Left hindlimb (tissue), 1 donor: ENCODE data around the gene C1orf159.

Experiments
- DNase-seq: peaks from one replicate; pipeline ENCODE4 v3.0.0-alpha.2; 2018

The C1orf159 gene

DNA sequence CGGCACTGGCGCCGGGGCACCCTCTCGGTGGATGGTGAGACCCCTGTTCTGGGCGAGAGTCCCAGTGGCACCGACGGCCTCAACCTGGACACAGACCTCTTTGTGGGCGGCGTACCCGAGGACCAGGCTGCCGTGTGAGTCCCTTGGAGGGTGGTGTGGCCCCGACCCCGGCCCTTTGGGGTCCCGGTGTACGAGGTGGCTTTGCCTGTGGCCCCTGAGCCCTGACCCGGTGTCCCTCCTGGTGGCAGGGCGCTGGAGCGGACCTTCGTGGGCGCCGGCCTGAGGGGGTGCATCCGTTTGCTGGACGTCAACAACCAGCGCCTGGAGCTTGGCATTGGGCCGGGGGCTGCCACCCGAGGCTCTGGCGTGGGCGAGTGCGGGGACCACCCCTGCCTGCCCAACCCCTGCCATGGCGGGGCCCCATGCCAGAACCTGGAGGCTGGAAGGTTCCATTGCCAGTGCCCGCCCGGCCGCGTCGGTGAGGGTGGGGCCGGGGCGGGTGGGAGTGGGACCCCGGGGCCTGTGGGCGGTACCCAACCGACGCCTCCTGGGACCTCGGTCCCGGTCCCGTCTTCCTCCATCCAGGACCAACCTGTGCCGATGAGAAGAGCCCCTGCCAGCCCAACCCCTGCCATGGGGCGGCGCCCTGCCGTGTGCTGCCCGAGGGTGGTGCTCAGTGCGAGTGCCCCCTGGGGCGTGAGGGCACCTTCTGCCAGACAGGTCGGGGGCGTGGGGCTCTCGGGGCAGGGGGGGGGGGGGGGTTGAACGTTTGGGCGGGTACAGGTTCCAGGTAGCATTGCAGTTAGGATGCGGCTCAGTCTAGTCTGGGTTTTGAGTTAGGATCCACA lies 66.3 kb downstream of the C1orf159 start:
- no peak for DNase-seq

DNA sequence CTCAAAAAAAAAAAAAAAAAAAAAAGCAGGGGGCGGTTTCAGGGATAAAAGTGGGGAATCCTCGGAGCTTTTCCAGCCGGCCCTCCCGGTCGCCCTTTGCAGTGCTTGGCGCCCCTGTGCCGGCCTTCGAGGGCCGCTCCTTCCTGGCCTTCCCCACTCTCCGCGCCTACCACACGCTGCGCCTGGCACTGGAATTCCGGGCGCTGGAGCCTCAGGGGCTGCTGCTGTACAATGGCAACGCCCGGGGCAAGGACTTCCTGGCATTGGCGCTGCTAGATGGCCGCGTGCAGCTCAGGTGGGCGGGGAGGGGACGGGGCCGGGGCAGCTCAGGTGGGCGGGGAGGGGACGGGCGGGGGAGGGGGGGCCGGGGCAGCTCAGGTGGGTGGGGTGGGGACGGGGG lies 67.1 kb downstream of the C1orf159 start:
- no peak for DNase-seq

DNA sequence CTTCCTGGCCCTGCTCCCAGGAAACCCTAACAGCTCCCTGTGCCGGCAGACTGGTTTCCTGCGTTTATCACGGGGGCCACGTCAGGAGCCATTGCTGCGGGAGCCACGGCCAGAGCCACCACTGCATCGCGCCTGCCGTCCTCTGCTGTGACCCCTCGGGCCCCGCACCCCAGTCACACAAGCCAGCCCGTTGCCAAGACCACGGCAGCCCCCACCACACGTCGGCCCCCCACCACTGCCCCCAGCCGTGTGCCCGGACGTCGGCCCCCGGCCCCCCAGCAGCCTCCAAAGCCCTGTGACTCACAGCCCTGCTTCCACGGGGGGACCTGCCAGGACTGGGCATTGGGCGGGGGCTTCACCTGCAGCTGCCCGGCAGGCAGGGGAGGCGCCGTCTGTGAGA lies 67.9 kb downstream of the C1orf159 start:
- DNase-seq = no peak

DNA sequence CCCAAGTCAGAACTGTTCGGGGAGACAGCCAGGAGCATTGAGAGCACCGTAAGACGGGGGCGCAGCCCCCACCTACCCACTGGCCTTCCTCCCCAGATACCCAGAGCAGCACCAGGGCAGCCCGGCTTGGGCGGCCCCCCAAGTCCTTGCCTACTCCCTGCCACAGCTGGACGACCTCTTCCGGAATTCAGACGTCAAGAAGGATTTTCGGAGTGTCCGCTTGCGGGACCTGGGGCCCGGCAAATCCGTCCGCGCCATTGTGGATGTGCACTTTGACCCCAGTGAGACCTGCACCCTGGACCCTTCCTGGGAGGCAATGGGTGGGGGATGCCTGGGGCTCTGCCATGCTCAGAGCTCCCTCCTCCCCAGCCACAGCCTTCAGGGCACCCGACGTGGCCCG lies 68.5 kb downstream of the C1orf159 start:
- no peak for DNase-seq

DNA sequence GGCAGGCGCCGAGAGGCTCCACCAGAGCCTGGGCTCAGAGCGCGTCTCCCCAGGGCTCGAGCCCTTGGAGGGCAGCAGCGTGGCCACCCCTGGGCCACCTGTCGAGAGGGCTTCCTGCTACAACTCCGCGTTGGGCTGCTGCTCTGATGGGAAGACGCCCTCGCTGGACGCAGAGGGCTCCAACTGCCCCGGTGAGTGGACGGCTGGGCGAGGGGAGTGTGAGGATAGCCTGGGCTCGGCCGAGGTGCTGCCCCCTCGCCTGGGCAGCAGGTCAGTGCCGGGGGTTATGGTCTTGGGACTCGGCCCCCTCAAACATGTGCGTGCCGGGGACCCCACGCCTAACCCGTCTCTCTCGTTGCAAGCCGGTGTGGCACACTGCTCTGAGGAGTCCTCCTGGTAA lies 69.1 kb downstream of the C1orf159 start:
- no peak for DNase-seq

DNA sequence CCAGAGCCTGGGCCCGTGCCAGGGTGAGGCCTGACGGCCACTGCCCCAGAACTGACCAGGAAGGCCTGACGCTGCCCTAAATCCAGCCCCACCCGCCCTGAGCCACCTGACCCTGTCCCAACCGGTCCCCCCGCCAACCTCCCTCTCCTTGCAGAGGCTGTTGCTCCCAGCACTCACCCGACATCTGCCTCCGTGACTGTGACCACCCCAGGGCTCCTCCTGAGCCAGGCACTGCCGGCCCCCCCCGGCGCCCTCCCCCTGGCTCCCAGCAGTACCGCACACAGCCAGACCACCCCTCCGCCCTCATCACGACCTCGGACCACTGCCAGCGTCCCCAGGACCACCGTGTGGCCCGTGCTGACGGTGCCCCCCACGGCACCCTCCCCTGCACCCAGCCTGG lies 69.6 kb downstream of the C1orf159 start:
- DNase-seq = no peak

DNA sequence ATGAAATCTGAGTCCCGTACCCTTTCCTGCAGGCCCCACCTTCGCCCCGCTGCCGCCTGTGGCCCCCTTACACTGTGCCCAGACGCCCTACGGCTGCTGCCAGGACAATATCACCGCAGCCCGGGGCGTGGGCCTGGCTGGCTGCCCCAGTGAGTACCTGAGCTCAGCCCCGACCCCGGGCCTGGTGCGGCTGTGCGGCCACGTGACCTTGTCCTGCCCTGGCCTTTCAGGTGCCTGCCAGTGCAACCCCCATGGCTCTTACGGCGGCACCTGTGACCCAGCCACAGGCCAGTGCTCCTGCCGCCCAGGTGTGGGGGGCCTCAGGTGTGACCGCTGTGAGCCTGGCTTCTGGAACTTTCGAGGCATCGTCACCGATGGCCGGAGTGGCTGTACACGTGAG lies 70.8 kb downstream of the C1orf159 start:
- no peak for DNase-seq

DNA sequence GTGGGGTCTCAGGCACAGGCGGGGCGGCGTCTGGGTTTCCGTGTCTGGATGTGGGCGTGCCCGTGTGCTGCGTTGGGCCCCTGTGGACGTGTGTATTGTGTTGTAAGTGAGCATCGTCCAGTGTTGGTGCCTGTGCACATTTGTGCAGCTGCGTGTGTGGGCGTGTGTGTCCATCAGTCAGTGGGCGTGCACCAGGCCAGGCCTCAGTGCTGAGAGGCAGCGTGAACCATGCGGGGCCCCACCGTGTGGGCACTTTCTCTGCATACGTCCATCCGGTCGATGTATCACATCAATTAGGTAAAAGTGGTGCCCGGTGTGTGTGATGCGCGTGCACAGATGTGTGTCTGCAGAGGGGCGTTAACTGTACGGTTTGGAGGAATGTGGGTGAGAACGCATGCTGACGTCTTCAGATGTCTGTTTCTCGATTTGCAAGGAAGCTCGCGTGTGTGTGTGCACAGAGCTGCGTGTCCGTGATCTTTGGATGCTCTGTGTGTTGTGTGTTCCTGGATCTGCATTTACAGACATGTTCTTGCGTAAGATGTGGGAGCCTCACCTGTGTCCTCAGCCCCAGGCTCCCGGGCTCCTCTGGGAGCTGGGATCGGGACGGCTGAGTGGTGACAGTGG lies 71.3 kb downstream of the C1orf159 start:
- DNase-seq = no peak

DNA sequence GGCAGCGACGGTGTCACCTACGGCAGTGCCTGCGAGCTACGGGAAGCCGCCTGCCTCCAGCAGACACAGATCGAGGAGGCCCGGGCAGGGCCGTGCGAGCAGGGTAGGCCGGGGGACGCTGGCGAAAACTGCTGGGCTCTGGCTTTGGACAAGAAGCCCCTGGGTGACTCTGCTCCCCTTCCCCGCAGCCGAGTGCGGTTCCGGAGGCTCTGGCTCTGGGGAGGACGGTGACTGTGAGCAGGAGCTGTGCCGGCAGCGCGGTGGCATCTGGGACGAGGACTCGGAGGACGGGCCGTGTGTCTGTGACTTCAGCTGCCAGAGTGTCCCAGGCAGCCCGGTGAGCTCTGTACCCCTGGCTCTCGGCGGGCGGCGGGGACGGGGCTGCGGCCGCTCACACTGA lies 72.0 kb downstream of the C1orf159 start:
- no peak for DNase-seq

DNA sequence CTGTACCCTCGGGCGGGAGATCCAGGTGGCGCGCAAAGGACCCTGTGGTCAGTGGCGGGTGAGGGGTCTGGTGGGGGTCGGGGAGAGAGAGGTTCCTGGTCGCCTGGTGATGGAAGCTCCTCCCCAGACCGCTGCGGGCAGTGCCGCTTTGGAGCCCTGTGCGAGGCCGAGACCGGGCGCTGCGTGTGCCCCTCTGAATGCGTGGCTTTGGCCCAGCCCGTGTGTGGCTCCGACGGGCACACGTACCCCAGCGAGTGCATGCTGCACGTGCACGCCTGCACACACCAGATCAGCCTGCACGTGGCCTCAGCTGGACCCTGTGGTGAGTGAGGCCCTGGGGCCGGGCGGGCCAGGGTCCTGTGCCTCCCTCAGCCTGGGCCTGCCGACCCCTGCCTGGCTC lies 72.5 kb downstream of the C1orf159 start:
- DNase-seq = no peak

DNA sequence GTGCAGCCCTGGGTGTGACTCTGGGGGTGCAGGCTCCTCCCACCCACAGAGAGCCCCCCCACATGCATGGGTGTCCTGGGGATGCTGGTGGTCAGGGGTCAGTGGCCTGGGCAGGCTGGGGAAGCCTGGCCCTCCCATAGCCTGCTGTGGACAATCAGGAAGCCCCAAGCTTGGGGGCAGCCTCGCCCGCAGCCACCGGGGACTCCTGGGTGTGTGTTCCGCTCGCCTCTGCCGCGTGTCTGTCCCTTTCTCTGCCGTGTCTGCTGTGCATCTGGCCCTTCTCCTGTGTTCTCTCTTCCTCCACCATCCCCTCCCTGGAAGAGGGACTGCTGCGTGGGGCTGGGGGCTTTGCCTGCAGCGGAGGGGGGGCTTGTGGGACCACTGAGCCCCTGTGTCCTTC lies 73.1 kb downstream of the C1orf159 start:
- DNase-seq = no peak

DNA sequence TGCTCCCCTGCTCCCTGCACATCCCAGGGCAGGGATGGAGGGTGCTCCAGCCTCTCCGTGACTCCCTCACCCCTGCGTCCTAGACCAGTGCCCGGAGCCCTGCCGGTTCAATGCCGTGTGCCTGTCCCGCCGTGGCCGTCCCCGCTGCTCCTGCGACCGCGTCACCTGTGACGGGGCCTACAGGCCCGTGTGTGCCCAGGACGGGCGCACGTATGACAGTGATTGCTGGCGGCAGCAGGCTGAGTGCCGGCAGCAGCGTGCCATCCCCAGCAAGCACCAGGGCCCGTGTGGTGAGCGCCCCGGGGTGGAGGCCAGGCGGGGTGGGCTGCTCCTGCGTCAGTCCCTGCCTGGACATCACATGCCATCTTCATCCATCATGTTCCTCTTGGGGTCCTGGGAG lies 74.0 kb downstream of the C1orf159 start:
- DNase-seq = no peak

DNA sequence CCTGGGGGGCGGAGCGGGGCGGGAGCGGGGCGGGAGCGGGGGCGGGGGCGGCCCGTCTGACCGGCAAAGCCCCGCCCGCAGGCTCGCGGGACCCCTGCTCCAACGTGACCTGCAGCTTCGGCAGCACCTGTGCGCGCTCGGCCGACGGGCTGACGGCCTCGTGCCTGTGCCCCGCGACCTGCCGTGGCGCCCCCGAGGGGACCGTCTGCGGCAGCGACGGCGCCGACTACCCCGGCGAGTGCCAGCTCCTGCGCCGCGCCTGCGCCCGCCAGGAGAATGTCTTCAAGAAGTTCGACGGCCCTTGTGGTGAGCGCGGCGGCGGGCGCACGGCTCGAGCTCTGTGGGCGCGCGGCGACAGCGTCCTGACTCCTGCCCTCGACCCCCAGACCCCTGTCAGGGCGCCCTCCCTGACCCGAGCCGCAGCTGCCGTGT lies 74.8 kb downstream of the C1orf159 start:
- DNase-seq = no peak

DNA sequence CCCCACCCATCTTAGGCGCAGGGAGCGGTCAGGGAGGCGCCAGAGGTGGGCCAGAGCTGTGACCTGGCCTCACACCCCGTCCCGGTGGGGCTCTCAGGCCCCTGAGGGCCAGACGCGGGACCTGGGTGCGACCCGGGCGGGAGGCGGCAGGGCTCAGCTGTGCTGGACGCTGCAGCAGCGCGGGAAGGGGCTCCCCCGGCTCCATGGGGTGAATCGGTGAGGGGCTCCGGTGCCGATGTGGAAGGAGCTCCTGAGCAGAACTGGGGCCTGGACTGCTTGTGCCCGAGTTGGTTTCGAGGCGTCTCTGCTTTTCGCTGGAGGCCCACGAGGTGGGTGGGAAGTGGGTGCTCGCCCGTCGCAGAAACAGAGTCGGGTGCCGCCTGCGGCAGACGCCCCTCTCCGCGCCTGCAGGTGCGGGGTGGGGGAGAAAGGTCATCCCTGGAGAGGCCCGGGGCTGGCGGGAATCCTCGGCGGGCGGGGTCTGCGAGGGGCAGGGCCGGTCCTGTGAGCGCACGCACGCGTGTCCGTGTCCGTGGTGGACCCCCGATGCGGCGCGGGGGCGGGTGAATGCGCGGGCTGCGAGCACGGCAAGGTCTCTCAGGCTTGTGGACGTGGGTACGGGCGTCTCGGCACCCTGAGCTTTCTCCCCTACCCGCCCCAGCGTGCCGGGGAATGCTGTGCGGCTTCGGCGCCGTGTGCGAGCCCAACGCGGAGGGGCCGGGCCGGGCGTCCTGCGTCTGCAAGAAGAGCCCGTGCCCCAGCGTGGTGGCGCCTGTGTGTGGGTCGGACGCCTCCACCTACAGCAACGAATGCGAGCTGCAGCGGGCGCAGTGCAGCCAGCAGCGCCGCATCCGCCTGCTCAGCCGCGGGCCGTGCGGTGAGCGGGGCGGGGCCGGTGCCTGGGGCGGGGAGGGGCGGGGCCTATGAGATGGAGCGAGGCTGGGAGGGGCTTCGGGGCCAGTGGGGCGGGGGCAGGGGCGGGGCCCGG lies 75.6 kb downstream of the C1orf159 start:
- peak; percentile 84 for DNase-seq

DNA sequence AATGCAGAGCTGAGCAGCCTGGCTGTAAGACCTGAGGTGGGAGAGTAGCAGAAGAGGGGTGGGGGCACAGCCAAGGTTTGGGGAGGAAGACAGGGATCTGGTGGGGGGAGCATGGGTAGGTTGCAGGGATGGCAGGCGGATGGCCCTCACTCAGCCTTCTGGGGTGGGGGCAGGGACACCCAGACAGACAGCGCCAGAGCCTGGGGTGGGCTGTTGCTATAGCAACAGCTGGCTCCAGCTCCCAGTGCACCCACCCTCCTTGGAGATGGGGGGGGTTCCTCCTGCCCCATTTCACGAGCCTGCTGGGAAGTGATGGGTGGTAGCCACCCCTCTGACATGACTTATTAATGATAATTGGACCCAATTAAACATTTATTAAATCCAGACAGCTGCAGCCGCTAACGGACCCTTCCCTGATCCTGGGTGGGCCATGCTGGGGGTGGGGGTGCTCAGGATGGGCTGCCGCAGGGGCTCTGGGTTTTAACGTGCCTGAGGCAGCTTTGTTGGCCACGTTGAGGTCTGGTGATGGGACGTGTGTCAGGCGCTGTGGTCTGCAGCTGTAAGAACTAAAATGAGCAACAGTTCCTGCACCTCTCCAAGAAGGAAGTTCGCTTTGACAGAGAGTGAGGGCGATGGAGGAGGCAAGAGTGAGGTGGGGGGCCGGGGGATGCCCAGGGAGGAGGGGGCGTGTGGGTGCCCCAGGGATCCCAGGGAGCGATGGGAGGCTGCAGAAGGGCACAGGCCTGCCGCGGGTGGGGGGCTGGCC lies 76.6 kb downstream of the C1orf159 start:
- DNase-seq = no peak

DNA sequence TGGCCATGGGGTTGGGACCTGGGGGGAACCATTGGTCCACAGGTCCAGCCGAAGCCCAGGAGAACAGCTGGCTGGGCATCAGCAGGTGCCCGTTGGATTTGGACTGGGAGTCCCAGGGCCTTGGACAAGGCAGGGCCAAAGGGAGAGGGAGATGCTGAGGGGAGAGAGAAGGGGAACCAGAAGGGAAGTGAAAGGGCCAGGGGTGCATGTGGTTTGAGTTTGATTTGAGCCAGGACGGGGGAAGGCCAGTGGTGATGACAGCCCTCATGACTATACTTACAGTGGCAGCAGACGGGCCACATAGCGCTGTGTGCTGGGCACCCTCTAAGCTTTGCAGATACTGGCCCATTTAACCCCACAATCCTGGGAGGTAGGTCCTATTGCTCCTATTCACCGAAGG lies 77.2 kb downstream of the C1orf159 start:
- no peak for DNase-seq

DNA sequence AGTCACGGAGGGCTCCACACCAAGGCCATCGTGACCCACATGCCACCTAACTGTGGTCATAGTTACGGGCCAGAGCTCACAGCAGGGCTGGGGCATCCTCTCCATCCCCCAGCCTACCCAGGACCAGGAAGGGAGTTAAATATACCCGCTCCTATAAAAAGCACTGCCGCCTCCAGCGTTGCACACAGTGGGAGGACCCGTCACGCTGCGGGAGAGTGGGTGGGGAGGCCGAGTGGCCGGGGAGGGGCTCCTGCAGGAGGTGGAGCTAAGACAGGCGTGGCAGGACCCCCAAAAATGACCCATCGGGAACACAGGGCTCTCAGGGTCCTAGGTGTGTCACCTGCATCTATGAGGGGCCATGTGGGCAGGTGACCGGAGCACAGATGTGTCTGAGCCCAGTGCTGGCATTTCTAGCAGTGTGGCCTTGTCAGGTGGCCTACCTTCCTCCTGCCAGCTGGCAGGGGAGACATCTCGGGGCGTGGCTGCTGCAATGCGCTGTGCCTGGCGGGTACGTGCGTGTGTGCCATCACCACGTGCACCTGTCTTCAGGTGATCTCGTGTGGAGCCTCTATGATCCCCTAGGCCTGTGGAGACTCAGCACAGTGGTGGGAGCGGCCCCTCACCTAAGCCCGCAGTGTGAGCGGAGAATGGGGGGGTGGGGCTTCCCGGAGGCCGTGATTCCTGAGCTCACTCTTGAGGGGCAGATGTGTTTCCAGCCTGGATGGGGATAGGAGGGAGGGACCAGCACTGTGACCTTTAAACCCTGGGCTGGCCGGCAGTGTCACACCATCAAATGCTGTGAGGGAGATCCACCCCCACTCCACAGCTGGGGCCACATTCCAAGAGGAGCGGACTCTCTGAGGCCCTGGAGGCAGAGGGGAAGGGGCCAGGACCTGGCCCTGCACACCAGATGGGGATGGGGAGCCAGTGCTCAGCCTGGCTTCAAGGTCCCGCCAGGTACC lies 78.2 kb downstream of the C1orf159 start:
- DNase-seq = no peak

DNA sequence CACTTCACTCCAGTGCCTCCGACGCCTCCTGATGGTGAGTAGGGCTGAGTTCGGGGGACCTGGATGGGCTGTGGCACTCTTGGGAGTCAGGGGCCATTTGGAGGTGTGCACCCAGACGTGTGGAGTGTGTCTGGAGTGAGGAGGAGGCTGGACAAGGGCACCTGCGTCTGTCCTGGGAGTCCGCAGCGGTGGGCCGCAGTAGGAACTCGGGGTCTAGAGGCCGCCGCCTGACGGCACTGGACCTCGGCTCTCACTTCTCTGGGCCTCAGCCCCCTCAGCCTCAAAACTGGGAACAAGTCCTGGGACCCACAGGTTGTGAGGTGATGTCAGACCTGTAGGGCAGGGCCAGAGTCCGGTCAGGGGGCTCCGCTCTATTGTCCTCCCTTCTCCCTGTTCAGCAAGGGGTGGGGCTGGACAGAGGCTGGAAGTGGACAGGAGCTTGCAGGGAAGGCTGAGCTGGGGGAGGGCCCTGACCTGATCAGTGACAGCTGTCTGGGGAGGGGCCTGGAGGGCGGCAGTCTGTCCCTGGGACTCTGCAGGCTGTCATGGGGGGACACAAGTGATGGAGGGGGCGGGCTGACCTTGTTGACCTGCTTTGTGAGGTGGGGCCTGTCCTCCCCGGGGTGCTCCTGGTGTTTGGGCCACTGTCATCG lies 80.5 kb downstream of the C1orf159 start:
- no peak for DNase-seq

DNA sequence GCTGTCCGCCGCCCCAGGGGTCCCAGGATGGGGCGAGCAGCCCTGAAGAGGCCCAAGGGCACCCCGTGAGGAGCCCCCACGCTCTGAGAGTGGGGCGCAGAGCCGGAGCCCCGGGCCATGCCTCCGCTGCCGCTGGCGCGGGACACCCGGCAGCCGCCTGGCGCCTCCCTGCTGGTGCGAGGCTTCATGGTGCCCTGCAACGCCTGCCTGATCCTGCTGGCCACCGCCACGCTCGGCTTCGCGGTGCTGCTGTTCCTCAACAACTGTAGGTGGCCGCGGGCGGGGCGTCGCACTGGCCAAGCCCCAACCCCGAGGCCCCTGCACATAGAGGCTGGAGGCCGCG lies 81.5 kb downstream of the C1orf159 start:
- DNase-seq = no peak

DNA sequence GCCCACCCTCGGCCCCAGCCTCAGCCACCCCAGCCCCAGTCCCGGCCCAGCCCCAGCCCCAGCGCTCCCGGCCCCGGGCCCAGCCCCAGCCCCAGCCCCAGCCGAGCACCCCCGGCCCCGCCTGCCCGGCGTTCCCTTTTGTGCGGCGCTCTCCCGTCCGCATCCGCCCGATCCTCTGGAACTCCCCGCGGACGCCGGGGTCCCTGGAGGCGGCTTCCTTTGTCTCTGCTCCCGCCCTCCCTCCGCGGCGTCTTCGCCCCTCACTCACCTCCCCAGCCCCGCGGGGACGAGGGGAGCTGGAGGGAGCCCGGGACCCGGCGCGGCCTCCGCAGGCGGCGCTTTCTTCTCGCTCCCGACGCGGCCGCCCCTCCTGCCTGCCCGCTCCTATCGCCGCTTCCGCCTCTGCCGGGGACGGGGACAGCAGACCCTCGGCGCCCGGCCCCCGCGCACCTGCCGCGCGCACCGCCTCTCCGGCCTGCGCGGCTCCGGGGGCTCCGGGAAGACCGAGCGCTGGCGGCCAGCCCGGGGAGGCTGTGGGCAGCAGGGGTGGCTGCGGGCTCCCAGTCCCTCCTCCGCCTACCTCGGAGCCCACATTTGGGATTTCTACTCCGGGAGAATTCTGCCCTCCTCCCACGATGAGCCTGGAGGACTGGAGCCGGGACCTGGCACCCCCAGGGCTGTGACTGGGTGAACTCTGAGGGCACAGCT lies 82.0 kb downstream of the C1orf159 start:
- no peak for DNase-seq
